Kasumi-1 (cell line): ENCODE results near the gene SLAIN1.

Experiments
- DNase-seq, 2 experiments: peaks; one replicate each; lab custom pipeline; 2025; lab: John Stamatoyannopoulos, UW

SLAIN1 gene

DNA sequence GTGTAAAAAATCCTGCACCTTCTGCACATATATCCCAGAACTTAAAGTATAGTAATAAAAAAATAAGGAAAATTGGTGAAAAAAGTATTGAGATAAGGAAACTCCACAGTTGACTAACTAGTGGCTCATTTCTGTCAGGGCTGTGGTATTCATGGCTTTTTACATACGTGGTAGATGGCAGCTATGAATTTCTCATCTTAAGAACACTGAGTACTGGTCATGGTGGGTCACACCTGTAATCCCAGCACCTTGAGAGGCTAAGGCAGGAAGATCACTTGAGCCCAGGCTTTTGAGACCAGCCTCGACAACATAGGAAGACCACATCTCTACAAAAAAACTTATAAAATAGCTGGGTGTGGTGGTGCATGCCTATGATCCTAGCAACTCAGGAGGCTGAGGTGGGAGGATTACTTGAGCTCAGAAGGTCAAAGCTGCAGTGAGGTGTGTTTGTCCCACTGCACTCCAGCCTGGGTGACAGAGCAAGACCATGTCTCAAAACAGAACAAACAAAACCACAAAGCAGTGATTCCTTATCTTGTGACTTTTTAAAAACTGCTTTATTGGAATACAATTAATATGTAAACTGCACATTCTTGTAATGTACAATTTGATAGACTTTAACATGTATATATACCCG lies 16.8 kb downstream of the SLAIN1 start:
- DNase-seq: no peak

DNA sequence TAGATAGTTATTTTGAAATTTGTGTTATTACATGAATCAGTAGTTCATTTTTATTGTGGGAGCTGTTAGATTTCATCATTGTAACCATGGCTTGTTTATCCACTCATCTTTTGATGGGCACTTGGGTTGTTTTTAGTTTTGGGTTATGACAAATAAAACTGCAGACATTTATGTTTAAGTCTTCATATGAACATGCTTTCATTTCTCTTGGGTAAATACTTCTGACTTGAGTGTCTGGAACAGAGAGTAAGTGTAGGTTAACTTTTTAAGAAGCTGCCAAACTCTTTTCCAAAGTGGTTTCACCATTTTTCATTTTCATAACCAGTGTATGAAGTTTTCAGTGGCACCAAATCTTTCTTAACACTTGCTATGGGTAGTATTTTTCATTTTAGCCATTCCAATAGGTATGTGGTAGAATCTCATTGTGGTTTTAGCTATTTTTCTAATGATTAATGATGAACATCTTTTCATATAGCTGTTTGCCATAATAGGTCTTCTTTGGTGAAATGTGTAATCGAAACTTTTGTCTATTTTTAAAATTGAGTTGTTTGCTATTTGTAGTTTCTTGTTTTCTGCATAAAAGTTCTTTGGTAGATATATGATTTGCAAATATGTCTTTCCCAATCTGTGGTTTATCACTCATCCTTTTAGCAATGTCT lies 17.9 kb downstream of the SLAIN1 start:
- no peak for DNase-seq

DNA sequence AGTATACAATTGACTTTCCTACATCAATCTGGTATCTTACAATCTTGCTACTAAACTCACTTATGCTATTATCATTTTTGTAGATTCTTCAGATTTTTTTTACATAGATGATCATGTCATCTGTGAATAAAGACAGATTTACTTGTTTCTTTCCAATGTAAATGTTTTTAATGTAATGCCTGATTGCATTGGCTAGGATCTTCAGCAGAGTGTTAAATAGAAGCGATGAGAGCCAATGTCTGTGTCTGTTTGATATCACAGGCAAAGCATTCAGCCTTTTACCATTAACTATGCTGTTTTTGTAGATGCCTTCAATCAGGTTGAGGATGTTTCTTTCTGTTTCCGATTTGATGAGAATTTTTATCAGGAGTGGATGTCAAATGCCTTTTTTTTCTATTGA lies 19.2 kb downstream of the SLAIN1 start:
- no peak for DNase-seq

DNA sequence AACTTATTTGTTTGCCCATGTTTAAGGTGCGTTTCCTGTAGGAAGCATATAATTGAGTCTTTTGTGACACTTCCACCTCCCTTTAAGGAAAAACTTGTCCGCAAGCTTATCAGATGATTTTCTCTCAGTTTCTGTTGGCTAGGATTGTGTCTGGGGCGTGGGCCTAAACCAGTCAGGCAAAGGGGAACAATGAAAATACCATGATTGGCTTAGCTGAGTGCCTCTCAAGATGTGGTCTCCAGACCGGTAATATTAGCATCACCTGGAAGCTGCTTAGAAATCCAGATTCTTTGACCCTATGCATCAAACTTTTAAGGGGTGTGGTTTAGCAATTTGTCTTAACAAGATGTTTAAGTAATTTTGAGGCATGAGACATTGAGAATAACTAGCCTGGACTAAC lies 20.0 kb downstream of the SLAIN1 start:
- DNase-seq: no peak

DNA sequence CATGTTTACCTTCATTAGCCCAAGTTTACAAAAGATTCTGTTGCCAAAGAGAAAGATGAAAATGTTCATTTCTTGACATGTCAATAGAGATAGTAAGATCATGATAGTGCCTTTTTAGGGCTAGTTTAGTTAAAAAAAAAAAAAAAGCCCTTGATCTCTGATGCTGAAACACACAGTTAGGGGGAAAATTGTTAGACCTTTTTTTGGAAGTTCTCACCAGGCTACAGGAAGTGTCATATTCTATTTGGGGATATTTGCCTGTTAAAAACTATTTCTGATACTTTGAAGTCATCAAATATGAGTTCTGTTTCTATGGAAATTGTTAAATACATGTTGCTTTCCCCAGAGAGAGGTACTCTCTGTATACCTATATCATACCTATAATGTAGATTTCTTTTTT lies 21.6 kb downstream of the SLAIN1 start:
- DNase-seq: no peak

DNA sequence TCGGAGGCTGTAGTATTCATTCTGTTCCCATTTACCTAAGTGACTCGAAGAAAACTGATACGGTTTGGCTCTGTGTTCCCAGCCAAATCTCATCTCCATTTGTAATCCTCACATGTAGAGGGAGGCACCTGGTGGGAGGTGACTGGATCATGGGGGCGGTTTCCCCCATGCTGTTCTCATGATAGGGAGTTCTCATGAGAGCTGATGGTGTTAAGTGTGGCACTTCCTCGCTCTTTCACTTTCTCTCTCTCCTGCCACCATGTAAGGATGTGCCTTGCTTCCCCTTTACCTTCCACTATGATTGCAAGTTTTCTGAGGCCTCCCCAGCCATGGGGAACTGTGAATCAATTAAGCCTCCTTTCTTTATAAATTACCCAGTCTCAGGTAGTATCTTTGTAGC lies 23.5 kb downstream of the SLAIN1 start:
- DNase-seq: no peak

DNA sequence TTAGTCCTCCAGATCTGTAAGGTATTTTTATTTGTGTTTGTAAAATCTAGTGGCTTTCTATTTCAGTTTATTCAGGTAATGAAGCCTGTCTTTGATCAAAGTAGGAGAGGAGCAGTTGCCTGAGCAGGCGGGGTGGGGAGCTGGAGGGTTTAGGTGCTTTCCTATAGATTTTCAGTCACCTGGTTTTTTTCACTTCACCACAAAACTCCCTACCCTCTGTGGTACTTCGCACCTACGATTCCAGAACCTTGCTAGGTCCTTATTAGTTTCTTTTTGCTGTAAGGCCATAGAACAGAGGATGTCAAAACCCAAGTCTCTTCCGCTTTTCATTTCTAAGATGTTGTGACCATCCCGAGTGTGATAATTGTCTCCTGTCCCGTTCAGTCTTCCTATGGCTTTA lies 26.6 kb downstream of the SLAIN1 start:
- no peak for DNase-seq

DNA sequence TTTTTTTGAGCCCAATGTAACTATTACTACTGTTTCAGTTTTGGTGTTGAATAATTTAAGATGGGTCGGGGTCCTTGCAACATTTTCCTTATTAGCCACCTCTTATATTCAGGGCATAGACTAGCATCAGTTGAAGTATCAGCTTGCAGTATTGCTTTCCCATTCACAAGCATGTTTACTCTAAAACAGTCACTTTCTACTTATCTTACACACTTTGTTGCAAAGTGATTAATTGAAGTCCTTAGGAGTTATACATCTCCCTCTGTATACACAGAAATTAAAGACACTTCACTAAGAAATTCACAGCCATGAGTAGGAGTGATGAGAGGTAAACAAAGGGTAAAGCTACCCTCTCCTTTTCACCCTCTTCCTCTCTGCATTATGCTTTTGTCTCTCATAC lies 27.6 kb downstream of the SLAIN1 start:
- DNase-seq: no peak

DNA sequence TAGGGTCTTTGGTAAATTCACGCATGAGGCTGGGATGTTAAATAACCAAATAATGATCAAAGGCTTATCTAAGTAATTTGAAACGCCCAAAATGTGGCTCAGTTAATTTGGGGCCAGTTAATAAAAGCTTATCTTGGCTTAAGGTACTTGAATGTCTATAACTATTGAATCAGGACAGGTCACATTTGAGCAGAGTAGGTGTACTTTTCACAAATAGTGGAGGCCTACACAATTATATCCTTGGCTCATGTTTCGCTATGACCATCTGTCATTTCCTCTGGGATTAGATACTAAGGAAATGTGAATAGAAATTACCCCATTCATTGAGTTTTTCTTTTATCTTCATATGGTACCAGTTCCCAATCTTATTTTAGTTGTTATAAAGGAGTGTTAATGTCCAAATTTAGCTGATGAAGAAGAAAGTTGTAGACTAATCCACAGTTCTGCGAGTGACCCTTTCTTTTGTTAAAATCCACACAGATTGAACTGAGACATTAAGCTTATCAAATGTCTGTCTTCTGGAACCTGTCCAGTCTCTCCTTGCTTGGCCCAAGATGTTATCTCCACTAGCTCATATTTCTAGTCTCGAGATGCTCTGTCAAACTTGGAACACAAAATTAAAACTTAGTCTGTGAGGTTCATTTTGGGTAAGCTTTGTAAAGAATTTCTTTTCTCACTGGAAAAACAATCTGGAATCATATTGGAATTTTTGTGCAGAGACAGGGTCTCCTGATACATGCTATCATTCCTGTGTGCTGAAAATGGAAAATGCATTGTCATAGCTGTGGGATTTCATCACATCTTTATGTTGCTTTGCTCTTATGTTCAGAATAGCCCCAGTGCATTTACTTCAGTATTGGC lies 31.0 kb downstream of the SLAIN1 start:
- no peak for DNase-seq

DNA sequence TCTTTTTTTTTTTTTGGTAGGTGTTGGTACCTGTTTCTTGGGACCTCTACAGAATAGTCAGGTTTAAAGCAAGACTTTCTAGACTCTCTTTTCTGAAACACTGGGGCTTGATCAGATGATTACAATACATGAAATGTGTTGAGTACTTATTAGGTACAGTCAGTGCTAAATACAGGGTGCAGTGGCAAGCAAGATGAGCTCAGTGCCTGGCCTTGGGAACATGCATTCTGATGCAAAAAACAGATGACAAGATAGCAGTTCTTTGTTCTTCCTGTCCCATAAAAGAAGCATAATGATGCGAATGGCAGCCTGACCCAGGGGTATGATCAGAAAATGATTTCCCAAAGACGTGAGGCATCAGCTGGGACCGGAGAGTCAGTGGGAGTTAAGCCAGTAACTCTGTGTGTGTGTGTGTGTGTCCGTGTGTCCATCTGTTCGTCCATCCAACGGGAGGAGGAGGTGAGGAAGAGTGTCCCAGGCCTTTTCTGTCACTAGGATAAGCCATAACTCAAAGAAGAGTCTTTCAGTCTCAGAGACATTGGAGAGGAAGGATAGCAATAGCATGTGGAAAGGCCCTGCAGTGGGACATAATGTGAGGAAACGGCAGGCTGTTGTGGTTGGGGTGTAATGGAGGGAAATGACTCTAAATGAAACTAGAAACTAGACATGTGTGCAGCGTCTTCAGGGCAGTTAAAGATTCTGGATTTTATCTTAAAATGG lies 32.2 kb downstream of the SLAIN1 start:
- DNase-seq: no peak

DNA sequence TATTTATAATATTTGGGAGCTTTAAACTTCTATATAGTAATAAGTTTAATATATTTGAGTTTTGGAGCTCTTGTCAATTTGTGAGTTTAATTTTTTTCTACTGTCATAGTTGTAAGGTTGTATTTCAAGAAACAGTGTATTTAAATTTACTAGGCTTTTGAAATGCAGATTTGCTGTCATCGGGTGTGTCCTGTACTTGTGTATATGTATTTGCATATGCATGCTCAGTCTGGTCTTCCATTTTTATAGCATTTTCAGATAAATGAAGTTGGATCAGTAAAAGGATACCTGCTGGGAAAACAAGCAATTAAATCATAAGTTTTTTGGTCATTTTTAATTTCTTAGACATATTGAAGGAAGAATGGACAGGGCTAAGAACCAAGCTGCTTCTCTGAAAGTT lies 33.1 kb downstream of the SLAIN1 start:
- DNase-seq: no peak

DNA sequence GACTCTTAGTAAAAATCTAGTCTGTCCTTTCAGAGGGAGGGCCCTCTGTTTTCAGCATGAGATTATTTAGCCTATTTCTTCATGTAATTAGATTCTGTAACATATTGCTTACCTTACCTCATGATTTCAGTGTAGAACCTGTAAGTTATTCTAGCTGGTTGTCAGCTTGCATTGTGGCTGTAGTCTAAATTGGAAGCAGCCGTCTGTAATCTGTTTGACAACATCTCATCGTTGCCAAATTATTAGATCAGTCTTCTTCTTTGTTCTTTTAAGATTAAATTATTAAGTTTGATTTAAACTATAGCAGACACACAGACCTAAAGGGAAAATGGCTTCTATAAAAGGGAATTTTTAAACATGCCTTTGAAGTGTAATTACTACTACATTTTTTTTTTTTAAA lies 34.8 kb downstream of the SLAIN1 start:
- DNase-seq: no peak

DNA sequence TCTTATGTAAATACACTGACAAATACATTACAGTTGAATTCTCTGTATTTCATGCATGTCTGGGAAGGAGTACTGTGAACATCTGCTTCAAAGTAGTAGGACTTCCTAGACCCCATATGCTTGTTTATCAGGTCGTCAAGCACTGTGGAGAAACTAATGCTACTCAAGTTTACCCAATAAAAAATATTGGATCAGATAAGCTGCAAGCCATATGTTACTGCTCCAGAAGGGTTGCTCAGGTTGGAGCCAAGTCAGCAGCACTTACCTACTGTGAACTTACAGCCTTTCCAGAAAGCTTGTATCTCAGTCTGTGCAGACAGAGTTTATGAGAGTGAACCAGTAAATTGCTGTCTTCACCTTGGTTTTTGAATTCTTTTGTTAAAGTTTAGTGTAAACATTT lies 36.2 kb downstream of the SLAIN1 start:
- no peak for DNase-seq

DNA sequence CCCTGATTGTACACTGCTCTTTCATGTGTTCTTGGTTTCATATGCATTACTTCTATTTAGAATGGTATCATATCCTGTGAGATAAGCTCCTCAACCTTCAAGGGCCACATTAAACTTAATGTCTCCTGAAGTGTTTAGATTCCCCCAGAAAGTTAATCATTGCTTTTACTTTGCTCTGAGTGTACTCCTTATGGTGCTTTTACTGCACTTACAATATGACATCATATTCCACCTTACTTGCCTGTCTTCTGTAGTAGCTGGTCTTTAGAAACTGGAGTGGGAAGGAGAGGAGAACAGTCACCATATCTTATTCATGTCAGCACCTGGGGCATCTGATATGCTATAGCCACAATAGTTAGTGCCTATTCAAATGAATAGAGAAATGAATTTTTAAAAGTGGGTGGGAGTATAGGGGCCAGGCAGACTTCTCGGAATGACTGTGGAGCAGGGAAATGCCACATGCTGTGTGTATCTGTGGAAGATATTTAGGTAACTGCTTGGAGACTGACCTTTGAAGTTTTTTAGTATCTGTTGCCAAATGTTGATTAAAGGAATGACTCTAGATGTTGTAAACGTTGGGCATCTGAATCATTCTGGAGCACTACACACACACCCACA lies 40.2 kb downstream of the SLAIN1 start:
- DNase-seq: no peak

DNA sequence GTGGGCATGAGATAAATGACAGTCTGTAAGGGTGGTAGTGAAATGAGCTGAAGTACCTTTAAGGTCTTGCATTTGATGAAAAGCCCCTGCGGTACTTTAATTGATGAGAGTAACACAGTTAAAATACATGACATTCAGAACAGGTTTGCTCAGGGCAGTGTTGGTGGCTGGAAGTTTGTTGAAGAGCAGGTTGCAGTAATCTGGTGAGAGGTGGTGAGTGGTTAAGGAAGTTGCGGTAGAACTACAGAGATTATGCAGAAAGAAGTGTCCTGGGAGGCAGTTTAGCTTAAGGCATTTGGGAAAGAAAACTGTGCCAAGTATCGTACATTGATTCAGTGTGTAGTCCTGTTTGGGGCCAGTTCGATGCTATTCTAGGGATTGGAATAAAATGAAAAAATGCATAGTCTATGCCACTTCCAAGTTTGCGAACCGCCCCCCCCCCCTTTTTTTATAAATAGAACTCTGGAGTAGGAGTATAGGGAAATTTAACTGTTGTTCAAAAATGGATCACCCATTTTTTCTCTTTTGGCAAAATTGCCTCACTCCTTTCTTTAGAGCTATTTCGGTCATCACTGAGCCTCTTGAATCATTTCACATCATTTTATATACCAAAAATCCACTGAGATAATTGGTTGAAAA lies 42.7 kb downstream of the SLAIN1 start:
- no peak for DNase-seq

DNA sequence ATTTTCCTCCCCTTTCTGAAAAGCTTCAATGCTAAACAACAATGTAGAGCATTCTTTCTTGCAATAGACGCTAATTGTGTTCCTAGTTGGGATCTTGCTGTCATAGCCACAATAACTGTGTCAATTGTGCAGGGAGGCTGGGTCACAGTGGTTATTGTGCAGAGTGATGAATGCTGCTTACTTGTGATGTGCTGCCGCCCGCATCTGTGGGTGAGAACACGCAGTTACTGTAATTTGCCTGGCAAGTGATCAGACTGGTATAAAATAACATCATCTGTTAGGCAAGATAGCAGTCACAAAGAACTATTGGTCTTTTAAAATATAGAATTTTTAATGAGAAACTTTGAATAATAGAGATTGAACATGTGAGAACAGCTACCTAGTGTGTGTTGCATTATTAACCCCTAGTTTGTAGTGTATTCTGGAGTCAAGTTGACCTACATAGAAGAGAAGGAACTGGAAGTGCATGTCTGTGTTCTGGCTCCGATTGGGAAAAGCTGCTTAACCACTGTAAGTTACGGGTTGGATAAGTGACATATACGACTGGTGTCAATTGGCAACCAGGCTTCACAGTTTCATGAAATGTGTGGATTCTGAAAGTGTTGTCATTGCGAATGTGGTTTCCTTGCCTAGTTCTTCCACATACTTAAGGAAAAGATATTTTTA lies 43.6 kb downstream of the SLAIN1 start:
- no peak for DNase-seq

DNA sequence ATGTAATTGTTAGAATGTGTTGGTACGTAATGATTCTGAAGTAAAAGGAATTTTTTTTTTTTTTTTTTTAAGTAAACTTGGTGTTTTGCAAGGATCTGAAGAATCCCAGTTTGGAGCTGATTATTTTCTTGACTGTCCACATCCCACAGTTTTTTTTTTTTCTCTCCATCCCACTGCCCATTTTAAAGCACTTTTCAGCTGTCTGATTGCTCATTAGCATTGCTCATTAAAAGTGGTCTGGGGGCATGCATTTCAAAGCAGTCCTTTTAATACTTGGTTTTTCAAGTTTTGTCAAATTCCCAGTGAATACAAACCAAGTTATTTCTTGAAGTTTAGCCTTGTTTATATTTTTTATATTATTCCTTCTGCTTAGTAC lies 44.1 kb downstream of the SLAIN1 start:
- DNase-seq: no peak

DNA sequence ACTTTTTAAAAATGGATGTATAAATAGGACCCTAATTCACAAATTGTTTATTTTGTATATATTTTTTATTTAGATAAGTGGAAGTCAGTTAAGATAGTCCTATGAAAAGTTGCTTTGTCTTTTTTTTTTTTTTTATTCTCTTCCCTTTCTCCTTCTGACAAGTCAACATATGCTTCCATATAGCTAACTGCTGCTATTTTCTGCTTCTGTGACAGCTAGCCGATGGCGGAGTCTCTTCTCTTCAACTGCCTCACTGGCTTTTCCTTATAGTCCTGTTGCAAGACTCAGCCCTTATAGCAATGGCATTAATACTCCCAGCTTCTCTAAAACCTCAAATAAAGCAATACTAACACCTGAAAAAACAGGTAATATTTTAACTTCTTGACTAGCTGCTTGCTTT lies 45.3 kb downstream of the SLAIN1 start:
- no peak for DNase-seq

DNA sequence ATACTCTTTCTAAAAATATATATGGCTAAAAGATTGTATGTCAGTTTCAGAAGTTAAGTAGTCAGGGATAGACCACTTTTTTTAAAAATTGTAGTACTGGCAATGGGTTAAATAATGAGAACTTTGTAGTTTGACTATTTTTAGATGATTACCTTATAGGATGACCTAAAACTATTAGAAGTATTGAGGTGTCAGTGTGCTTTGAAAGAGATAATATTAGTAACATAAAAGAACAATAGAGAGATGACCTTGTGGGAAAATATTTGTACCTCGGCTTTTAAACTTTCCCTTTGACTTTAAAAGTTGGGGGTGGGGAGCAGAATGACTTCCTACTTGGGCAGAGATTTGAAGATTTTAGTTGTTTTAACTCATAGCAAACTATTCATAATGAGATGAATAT lies 48.3 kb downstream of the SLAIN1 start:
- DNase-seq: no peak

DNA sequence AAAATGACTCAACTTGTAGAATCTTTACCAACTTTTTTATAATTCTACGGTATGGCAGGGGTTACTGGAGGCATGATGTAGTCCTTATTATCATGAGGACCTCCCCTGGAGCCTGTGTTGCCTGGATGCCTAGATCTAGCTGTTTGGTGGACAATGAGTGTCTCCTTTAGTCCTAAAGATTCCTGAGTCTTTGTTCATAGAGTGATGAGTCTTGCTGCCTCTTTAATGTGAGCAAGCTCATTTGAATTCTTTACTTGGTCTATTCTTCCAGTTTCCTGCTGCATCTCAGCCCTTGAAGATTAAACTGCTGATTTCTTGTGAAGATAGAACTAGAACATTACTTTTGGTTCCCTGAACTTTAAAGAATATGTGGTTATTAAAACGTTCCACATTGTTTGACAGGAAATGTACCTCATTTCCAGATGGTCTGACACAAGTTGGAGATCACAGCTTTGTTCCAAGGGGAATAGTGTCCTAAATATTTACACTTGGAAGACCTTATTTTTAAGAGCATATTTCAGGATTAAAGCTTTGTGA lies 51.9 kb downstream of the SLAIN1 start:
- DNase-seq: no peak
